ENCODE data around the gene PNLDC1.

DNA sequence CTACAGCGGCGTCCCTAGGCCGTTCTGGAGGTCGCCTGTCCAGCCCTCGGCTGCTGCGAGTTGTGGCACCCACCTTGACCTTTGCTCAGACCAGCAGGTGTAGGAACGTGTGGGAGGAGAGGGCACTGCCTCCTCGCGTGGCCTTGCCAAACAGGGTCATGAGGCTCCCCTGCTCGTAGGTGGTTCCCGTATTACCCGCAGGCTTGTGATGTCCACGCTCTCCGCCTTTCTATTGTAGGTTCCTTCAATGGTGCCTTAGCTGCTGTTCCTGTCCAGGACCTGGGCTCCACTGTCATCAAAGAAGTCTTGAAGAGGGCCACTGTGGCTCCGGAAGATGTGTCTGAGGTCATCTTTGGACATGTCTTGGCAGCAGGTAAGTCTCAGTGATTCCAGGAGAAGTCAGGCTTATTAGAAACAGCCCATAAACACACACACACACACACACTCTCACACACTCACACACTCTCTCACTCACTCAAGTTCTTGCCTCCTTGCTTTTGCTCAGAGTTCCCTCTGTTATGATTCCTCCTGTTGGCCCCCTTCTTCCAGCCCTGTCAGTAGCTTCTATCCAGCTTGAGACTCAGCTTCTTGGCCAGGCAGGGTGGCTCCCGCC lies 37.3 kb upstream of the PNLDC1 start:
- TF ChIP-seq POLR2AphosphoS5 (IDR thresholded peaks at IDR 0.05; ENCODE audit: low read depth), result no peak
- no peak for TF ChIP-seq REST (IDR thresholded peaks at IDR 0.05; ENCODE audit: unreplicated experiment)
- no peak for TF ChIP-seq CREB1 (CRISPR knock-in tag; IDR thresholded peaks at IDR 0.05; ENCODE audit: low read depth)
- TF ChIP-seq CTCF (conservative IDR thresholded peaks at IDR 0.05; ENCODE audit: low read depth in 2 of 2), result no peak
- no peak for TF ChIP-seq EZH2 (IDR thresholded peaks at IDR 0.05; ENCODE audit: low read depth, unreplicated experiment)
- TF ChIP-seq ETS1 (IDR thresholded peaks at IDR 0.05), result no peak
- TF ChIP-seq EZH2phosphoT487 (IDR thresholded peaks at IDR 0.05; ENCODE audit: unreplicated experiment), result no peak
- no peak for TF ChIP-seq JUNB (IDR thresholded peaks at IDR 0.05; ENCODE audit: unreplicated experiment)
- no peak for TF ChIP-seq NANOG (IDR thresholded peaks at IDR 0.05; ENCODE audit: borderline replicate concordance)
- no peak for TF ChIP-seq ZNF331 (CRISPR knock-in tag; IDR thresholded peaks at IDR 0.05; ENCODE audit: low read depth)
- TF ChIP-seq ZNF114 (CRISPR knock-in tag; IDR thresholded peaks at IDR 0.05), result no peak
- no peak for TF ChIP-seq STAT1 (IDR thresholded peaks at IDR 0.05; ENCODE audit: unreplicated experiment)

All from GM23338 (cell line).